NCI-H226 (cell line): ENCODE results near the gene AAK1.
"Not testable (repeated sequence)": the region's sequence is repeated elsewhere in the genome, so short reads cannot be mapped to it uniquely, and the experiment has no call there.

Experiments used
- DNase-seq: peaks from one replicate; pipeline ENCODE4 v3.0.0-alpha.2; 2015

Gene AAK1

DNA sequence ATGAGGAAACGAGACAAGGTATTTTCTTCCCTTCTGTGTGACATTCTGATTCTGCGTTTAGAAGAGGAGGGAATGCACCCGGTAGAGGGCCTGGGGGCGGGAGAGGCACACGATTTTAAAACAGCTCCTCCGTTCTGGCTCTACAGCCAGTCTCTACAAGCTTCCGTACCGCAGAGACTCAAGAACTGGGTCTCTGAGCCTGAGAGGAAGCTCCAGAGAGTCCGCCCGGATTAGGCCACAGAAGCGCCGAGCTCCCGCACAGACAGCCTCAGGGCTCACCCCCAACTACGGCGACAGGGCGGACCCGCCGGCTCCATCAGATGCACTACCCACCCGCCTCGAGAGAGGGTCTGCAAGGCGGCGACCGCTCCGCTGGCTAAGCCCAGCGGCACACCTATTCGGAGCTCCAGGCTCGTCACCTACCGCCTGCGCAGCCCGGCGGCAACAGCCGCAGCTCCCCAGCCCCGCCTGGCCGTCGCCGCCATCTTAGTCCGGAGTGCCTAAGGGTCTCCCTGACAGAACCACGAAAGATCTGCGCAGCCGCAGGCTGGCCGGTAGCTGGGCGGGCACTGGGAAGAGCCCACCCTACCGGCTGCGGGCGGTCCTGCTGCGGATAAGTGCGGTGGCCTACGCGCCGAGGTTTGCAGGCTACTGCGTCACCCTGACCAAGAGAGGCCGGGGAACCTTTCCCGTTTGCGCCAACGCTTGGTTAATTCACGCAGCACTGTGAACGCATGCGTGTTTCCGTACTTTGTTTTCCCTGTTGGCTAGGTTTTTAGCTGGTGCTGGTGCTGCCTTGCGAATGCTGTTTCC, 206.4 kb downstream of the AAK1 start, which contains the start of gene NFU1:
TSS of gene NFU1 (minus strand) at position 498 of the 813 bp plus-strand sequence. CDS start at position 485, 13 bp downstream.
- DNase-seq: peak; percentile 90

DNA sequence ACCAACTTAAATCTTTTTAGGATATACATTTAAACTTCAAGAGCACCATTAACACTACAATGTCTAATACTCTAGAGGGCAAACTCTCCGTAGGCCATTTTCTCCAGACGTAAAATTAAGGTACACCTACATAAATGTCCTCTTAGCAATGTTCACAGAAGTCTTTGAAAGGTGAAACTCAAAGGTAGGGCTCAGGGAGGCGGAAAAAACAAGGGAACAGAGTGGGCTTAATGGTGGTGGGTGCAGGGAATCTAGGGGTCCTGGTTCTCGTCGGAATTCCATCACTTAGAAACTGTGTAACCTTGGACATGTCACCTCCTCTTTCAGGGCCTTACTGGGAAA, 207.0 kb downstream of the AAK1 start:
- DNase-seq: no peak

DNA sequence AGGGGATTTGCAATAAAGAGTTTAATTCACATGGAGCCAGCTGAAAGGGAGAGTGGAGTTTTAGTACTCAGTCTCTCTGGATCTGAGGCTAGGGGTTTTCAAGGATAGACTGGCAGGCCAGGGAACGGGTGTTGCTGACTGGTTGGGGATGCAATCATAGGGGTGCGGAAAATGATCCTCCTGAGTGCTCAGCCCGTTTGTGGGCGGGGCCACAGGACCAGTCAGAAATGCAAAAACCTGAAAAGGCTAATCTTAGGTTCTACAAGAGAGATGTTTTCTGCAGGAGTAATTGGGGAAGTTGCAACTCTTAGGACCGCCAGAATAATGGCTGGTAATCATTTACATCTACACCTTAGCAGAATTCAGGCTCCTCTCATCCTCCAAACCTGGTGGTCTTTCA, 208.8 kb downstream of the AAK1 start:
- DNase-seq: no peak

DNA sequence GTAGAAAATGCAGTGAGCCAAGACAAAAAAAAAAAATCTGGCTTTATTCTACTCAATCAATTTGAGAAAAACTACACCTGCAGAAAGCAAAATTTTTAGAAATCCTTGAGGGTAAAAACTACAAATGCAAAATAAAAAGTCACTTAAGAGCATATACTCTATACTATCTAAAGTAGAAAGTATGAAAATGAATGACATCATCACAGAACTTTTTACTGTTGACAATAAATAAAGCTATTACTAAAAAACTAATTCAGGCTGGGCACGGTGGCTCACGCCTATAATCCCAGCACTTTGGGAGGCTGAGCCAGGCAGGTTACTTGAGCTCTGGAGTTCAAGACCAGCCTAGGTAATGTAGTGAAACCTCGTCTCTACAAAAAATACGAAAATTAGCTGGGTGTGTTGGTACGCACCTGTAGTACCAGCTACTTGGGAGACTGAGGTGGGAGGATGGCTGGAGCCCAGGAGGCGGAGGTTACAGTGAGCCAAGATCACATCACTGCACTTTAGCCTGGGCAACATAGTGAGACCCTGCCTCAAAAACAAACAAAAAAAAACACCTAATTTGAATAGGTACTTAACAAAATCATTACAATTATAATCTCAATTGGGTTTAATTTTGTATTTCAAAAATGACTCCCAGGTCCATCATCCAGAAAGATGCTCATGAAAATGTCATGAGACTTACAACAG, 213.9 kb downstream of the AAK1 start:
- no peak for DNase-seq

DNA sequence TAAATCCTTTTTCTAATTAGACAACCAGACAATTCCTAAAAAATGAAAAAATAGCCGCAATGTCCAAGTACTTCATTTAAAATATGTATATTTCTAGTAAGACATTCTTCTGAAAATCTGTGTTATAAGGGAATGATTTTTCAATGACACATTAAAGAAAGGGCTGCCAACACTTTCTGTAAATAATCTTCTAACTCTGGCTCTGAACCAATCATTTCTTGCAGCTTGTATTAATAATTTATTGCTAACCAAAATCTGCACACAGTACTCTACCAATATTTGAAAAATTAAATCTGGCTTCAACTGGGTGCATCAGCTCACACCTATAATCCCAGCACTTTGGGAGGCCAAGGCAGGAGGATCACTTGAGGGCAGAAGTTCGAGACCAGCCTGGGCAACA, 214.6 kb downstream of the AAK1 start:
- no peak for DNase-seq

DNA sequence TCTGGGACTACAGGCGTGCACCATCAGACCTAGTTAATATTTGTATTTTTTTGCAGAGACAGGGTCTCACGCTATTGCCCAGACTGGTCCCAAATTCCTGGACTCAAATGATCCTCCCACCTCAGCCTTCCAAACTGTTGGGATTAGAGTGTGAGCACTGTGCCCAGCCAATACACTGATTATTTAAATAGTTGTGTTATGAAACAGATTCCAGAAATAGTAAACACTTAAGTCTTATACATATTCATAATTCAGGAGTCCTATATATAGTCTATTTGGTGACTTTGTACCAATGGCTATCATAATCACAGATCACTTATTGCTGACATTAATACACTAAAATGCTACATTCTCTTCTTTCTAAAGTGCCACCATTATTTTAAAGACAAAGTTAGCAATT, 219.1 kb downstream of the AAK1 start:
- no peak for DNase-seq

DNA sequence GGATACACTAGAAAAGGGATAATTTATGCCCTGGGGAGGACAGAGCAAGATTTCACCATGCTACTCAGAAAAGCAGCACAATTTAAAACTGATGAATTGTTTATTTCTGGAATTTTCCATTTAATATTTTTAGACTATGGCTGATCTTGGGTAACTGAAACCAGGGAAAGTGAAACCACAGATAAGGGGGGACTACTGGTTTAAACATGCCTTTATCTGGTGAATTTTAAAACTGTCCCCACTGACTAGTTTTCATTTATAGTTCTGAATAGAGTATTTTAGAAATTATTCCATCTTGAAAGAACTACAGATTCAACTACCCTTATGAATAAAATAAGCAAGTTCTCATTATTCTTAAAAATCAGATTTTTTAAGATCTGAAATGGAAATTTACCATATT, 221.3 kb downstream of the AAK1 start:
- no peak for DNase-seq

DNA sequence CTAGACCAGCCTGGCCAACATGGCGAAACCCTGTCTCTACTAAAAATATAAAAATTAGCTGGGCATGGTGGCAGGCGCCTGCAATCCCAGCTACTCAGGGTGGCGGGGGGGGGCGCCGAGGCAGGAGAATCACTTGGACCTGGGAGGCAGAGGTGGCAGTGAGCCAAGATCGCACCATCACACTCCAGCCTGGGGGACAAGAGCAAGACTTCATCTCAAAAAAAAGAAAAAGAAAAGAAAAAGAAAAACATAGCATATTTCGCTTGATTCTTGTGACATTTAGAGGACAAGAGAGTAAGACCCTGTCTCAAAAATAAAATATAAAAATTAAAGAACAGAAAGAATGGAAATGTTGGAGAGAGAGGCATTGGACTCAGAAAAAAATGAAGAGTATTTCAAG, 224.4 kb downstream of the AAK1 start:
- DNase-seq: not testable (repeated sequence)

DNA sequence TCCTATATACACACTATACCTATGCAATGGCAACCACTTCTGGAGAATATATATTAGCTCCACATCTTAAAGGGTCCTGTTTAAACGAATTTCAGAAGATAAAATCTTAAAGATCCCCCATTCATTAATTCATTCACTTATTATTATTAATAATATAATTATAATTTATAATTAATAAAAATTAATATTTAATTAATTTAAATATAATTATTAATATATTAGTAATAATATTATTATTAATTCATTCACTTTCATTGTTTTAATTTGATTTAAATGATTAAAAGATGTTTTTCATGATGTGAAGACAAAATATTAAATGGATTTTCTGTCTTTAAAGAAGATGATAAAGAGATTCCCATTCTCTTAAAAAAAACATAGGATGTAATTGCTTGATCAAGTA, 227.4 kb downstream of the AAK1 start:
- DNase-seq: no peak
